HFF-Myc (cell line): ENCODE measurements around the gene LSAMP.

Source experiments
- DNase-seq: peaks from one replicate; pipeline ENCODE4 v3.0.0-alpha.2; 2011; ENCODE audit warnings: low read depth; ENCODE audit errors: extremely low read depth
- H3K4me3 ChIP-seq: replicated peaks from 2 replicates; pipeline ENCODE4 v1.5.1; 2011; ENCODE audit warnings: low read depth, mild to moderate bottlenecking, control low read depth, low read length
- CTCF ChIP-seq: IDR thresholded peaks from 2 replicates; pipeline ENCODE4 v1.5.1; 2012; ENCODE audit warnings: mild to moderate bottlenecking, low read depth, low read length, control low read depth; ENCODE audit errors: missing control alignments

The LSAMP gene

GRCh38 chr3:116337229-116337628, 108.1 kb downstream of the LSAMP start:
- no peak overlapping the region for H3K4me3 ChIP-seq
- TF ChIP-seq CTCF, result peak; percentile 11

GRCh38 chr3:116331380-116331779, 113.9 kb downstream of the LSAMP start:
- DNase-seq, result no peak
- no peak for TF ChIP-seq CTCF
- H3K4me3 ChIP-seq, result no peak overlapping the region

More at GRCh38 chr3:116337229-116337628, 108.1 kb downstream of the LSAMP start:
- DNase-seq, result no peak

GRCh38 chr3:116322750-116323375, 122.4 kb downstream of the LSAMP start:
- TF ChIP-seq CTCF, result no peak
- no peak for DNase-seq
- no peak overlapping the region for H3K4me3 ChIP-seq

- DNase-seq, result no peak
- TF ChIP-seq CTCF, result no peak
Observed at GRCh38 chr3:116318370-116318769, 126.9 kb downstream of the LSAMP start.

GRCh38 chr3:116316771-116317170, 128.5 kb downstream of the LSAMP start:
- H3K4me3 ChIP-seq, result no peak overlapping the region
- DNase-seq, result no peak
- no peak for TF ChIP-seq CTCF

More at GRCh38 chr3:116318370-116318769, 126.9 kb downstream of the LSAMP start:
- no peak overlapping the region for H3K4me3 ChIP-seq

- no peak for DNase-seq
- no peak overlapping the region for H3K4me3 ChIP-seq
- TF ChIP-seq CTCF, result no peak
Observed at GRCh38 chr3:116314476-116314875, 130.8 kb downstream of the LSAMP start.

- TF ChIP-seq CTCF, result no peak
- no peak overlapping the region for H3K4me3 ChIP-seq
- DNase-seq, result no peak
Observed at GRCh38 chr3:116306720-116307119, 138.6 kb downstream of the LSAMP start.
